ENCODE data around the gene DCBLD1. TPM values are rescaled to one million over a fixed set of nuclear protein-coding genes. Genes with fewer than 3 reads are reported as not detected.

The DCBLD1 gene
- total and polyA plus RNA-seq, 2 of the 13 experiments (the other 11 are each of a cell fraction or from before 2014, with no cell fraction given), result 23.2 to 41.5 TPM

DNA sequence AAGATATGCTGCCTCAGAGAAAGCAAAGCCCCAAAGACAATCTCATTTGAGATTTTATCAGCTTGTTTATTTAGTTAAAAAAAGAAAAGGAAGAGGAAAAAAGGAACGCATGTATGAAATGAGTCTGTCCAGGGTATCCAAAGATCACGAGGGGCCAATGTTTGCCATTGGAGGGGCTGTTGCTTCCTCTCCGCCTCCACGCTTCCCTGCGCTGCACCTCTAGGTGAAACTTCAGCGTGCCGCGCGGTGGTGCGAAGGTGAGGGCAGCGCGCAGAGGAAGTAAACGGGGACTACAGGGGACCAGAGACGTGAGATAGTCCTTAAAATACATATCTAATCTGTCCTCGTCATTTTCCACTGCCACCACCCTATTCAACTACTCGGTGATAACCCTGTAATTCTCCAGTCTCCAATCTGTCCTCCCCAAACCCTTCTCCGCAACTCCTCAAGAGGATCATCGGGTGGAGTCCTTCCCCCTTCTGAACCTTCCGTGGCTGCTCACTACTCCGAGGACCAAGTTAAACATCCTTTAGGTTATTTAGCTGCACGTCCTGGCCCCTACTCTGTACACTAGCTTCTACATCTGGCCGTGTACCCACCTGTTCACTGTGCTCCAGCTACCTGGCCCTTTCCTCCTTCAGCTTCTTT is 1.1 kb upstream of the DCBLD1 start (continued):
- TF ChIP-seq RORA (CRISPR knock-in tag; IDR thresholded peaks at IDR 0.05) (no peak), SOX6 (IDR thresholded peaks at IDR 0.05) (no peak), SOX6 (CRISPR knock-in tag; IDR thresholded peaks at IDR 0.05) (peak; percentile 80), ZNF543 (CRISPR knock-in tag; IDR thresholded peaks at IDR 0.05) (no peak), HCFC1 (IDR thresholded peaks at IDR 0.05; ENCODE audit: low read depth, low read length) (no peak), ELF1 (CRISPR knock-in tag; IDR thresholded peaks at IDR 0.05) (peak; percentile 40; the same call in 1 of the 2 replicates), HNRNPK (IDR thresholded peaks at IDR 0.05; ENCODE audit: low read depth, low read length, poor library complexity, severe bottlenecking) (no peak), SMARCE1 (IDR thresholded peaks at IDR 0.05; ENCODE audit: borderline replicate concordance) (no peak), TCF7 (IDR thresholded peaks at IDR 0.05; ENCODE audit: low read depth) (peak; percentile 27; the same call in 1 of the 2 replicates), ZBTB1 (CRISPR knock-in tag; IDR thresholded peaks at IDR 0.05; ENCODE audit: borderline replicate concordance) (no peak), TRIM24 (CRISPR knock-in tag; IDR thresholded peaks at IDR 0.05) (no peak), ZEB1 (IDR thresholded peaks at IDR 0.05; ENCODE audit: insufficient replicate concordance, low read depth) (no peak)
- TF ChIP-seq, protein P1, sequence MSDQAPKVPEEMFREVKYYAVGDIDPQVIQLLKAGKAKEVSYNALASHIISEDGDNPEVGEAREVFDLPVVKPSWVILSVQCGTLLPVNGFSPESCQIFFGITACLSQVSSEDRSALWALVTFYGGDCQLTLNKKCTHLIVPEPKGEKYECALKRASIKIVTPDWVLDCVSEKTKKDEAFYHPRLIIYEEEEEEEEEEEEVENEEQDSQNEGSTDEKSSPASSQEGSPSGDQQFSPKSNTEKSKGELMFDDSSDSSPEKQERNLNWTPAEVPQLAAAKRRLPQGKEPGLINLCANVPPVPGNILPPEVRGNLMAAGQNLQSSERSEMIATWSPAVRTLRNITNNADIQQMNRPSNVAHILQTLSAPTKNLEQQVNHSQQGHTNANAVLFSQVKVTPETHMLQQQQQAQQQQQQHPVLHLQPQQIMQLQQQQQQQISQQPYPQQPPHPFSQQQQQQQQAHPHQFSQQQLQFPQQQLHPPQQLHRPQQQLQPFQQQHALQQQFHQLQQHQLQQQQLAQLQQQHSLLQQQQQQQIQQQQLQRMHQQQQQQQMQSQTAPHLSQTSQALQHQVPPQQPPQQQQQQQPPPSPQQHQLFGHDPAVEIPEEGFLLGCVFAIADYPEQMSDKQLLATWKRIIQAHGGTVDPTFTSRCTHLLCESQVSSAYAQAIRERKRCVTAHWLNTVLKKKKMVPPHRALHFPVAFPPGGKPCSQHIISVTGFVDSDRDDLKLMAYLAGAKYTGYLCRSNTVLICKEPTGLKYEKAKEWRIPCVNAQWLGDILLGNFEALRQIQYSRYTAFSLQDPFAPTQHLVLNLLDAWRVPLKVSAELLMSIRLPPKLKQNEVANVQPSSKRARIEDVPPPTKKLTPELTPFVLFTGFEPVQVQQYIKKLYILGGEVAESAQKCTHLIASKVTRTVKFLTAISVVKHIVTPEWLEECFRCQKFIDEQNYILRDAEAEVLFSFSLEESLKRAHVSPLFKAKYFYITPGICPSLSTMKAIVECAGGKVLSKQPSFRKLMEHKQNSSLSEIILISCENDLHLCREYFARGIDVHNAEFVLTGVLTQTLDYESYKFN (CRISPR knock-in tag; conservative IDR thresholded peaks at IDR 0.05), result peak; percentile 92
- TF ChIP-seq, protein P2, sequence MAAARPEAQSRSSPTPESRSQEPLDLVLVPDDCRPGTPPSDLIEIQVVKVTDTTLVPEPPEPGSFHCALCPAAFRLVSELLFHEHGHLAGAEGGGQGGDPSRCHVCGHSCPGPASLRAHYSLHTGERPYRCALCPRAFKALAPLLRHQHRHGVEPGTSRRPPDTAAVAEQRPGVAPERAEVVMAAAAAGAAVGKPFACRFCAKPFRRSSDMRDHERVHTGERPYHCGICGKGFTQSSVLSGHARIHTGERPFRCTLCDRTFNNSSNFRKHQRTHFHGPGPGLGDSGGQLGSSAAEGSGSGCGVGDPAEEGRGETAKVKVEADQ (CRISPR knock-in tag; IDR thresholded peaks at IDR 0.05; ENCODE audit: borderline replicate concordance), result 0 out of 2 replicates have a peak, but pooled peaks have one; percentile 65
- TF ChIP-seq, protein P3, sequence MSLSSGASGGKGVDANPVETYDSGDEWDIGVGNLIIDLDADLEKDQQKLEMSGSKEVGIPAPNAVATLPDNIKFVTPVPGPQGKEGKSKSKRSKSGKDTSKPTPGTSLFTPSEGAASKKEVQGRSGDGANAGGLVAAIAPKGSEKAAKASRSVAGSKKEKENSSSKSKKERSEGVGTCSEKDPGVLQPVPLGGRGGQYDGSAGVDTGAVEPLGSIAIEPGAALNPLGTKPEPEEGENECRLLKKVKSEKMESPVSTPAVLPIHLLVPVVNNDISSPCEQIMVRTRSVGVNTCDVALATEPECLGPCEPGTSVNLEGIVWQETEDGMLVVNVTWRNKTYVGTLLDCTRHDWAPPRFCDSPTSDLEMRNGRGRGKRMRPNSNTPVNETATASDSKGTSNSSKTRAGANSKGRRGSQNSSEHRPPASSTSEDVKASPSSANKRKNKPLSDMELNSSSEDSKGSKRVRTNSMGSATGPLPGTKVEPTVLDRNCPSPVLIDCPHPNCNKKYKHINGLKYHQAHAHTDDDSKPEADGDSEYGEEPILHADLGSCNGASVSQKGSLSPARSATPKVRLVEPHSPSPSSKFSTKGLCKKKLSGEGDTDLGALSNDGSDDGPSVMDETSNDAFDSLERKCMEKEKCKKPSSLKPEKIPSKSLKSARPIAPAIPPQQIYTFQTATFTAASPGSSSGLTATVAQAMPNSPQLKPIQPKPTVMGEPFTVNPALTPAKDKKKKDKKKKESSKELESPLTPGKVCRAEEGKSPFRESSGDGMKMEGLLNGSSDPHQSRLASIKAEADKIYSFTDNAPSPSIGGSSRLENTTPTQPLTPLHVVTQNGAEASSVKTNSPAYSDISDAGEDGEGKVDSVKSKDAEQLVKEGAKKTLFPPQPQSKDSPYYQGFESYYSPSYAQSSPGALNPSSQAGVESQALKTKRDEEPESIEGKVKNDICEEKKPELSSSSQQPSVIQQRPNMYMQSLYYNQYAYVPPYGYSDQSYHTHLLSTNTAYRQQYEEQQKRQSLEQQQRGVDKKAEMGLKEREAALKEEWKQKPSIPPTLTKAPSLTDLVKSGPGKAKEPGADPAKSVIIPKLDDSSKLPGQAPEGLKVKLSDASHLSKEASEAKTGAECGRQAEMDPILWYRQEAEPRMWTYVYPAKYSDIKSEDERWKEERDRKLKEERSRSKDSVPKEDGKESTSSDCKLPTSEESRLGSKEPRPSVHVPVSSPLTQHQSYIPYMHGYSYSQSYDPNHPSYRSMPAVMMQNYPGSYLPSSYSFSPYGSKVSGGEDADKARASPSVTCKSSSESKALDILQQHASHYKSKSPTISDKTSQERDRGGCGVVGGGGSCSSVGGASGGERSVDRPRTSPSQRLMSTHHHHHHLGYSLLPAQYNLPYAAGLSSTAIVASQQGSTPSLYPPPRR (CRISPR knock-in tag; IDR thresholded peaks at IDR 0.05; ENCODE audit: borderline replicate concordance), result peak; percentile 63; the same call in 1 of the 2 replicates
- TF ChIP-seq, protein P4, sequence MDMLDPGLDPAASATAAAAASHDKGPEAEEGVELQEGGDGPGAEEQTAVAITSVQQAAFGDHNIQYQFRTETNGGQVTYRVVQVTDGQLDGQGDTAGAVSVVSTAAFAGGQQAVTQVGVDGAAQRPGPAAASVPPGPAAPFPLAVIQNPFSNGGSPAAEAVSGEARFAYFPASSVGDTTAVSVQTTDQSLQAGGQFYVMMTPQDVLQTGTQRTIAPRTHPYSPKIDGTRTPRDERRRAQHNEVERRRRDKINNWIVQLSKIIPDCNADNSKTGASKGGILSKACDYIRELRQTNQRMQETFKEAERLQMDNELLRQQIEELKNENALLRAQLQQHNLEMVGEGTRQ (IDR thresholded peaks at IDR 0.05; ENCODE audit: low read depth, low read length), result no peak
- TF ChIP-seq, protein P4 (CRISPR knock-in tag; IDR thresholded peaks at IDR 0.05; ENCODE audit: borderline replicate concordance), result no peak
